GM12892 (cell line): ENCODE data around the gene CAGE1.

ENCODE experiments used
- POLR2A ChIP-seq: IDR thresholded peaks from 2 replicates; pipeline ENCODE4 v1.6.1; 2011; ENCODE audit warnings: low read depth, low read length, control low read depth
- TAF1 ChIP-seq: IDR thresholded peaks from 2 replicates; pipeline ENCODE4 v1.6.1; 2011; ENCODE audit warnings: low read depth, mild to moderate bottlenecking, control low read depth, low read length, borderline replicate concordance

GRCh38 chr6:7381092-7381491 lies 8.4 kb downstream of the CAGE1 start:
- TF ChIP-seq POLR2A (no peak), TAF1 (no peak)
